Neural cell (in vitro differentiated cells): ENCODE results near the gene GADD45A. TPM values are rescaled to one million over a fixed set of nuclear protein-coding genes. Genes with fewer than 3 reads are reported as not detected.

ENCODE experiments used
- H2AFZ ChIP-seq: fragments of 200-600, 300-800 bp; sonication (generic), shearing (Covaris generic); 2 replicates; pipeline ENCODE4 v1.6.0; 2014; ENCODE audit warnings: low read depth, mild to moderate bottlenecking, antibody characterized with exemption, low read length, moderate library complexity
- H3F3A ChIP-seq: fragments of 200-600 bp; shearing (Covaris generic); 2 replicates; pipeline ENCODE4 v1.6.1; 2016; ENCODE audit warnings: mild to moderate bottlenecking, moderate library complexity, mixed read lengths, antibody characterized with exemption, low read length; ENCODE audit not compliant: insufficient read depth, poor library complexity, severe bottlenecking
- H3K27ac ChIP-seq: fragments of 200-600, 300-800 bp; sonication (generic), shearing (Covaris generic); 2 replicates; pipeline ENCODE4 v1.5.1; 2014; ENCODE audit warnings: mild to moderate bottlenecking, low read length, moderate library complexity
- H3K27me3 ChIP-seq: fragments of 300-800, 200-600 bp; sonication (generic), shearing (Covaris generic); 2 replicates; pipeline ENCODE4 v1.6.0; 2014; ENCODE audit warnings: mild to moderate bottlenecking, low read depth, low read length, moderate library complexity; ENCODE audit not compliant: insufficient read depth
- H3K36me3 ChIP-seq: fragments of 300-800, 200-600 bp; sonication (generic), shearing (Covaris generic); 2 replicates; pipeline ENCODE4 v1.5.1; 2014; ENCODE audit warnings: mild to moderate bottlenecking, antibody characterized with exemption, low read length, moderate library complexity; ENCODE audit not compliant: insufficient read depth
- H3K4me2 ChIP-seq: fragments of 300-800, 200-600 bp; sonication (generic), shearing (Covaris generic); 2 replicates; pipeline ENCODE4 v1.6.0; 2014; ENCODE audit warnings: mild to moderate bottlenecking, low read length
- H3K4me3 ChIP-seq: fragments of 300-800, 200-600 bp; sonication (generic), shearing (Covaris generic); 2 replicates; pipeline ENCODE4 v1.5.1; 2014; ENCODE audit warnings: mild to moderate bottlenecking, low read length, moderate library complexity
- H3K79me2 ChIP-seq: fragments of 200-600 bp; shearing (Covaris generic); replicated peaks from 2 replicates; pipeline ENCODE4 v1.6.0; 2014; ENCODE audit warnings: mild to moderate bottlenecking, low read length, moderate library complexity; ENCODE audit not compliant: insufficient read depth
- H3K9ac ChIP-seq: fragments of 300-800, 200-600 bp; sonication (generic), shearing (Covaris generic); 2 replicates; pipeline ENCODE4 v1.6.1; 2016; ENCODE audit warnings: mild to moderate bottlenecking, low read length, mixed read lengths
- H3K9me2 ChIP-seq: fragments of 200-600 bp; shearing (Covaris generic); 2 replicates; pipeline ENCODE4 v1.6.1; 2016; ENCODE audit warnings: mild to moderate bottlenecking, low read length, mixed read lengths; ENCODE audit not compliant: insufficient read depth
- H3K9me3 ChIP-seq: fragments of 200-600, 300-800 bp; sonication (generic), shearing (Covaris generic); 2 replicates; pipeline ENCODE4 v1.6.1; 2016; ENCODE audit warnings: mild to moderate bottlenecking, mixed run types, low read length, moderate library complexity, mixed read lengths
- H4K20me1 ChIP-seq: fragments of 200-600 bp; shearing (Covaris generic); 2 replicates; pipeline ENCODE4 v1.6.1; 2016; ENCODE audit warnings: mild to moderate bottlenecking, mixed run types; ENCODE audit not compliant: insufficient read depth
- CTCF ChIP-seq: fragments of 450-650 bp; IDR thresholded peaks from 2 replicates; pipeline ENCODE4 v1.5.1; 2014; ENCODE audit warnings: antibody characterized with exemption, mild to moderate bottlenecking, moderate library complexity; ENCODE audit not compliant: poor library complexity, severe bottlenecking
- EP300 ChIP-seq: fragments of 450-650 bp; conservative IDR thresholded peaks from 2 replicates; pipeline ENCODE4 v1.6.1; 2014; ENCODE audit warnings: antibody characterized with exemption, mild to moderate bottlenecking, moderate library complexity; ENCODE audit not compliant: poor library complexity, severe bottlenecking
- EZH2 ChIP-seq: fragments of 200-600, 300-800 bp; shearing (Covaris generic), sonication (generic); IDR thresholded peaks from 2 replicates; pipeline ENCODE4 v1.6.1; 2014; ENCODE audit warnings: antibody characterized with exemption, low read length, borderline replicate concordance, mild to moderate bottlenecking; ENCODE audit not compliant: insufficient read depth, poor library complexity, severe bottlenecking
- MXI1 ChIP-seq: fragments of 450-650 bp; conservative IDR thresholded peaks from 2 replicates; pipeline ENCODE4 v1.6.1; 2014; ENCODE audit warnings: antibody characterized with exemption, mild to moderate bottlenecking; ENCODE audit not compliant: poor library complexity, severe bottlenecking
- POLR2AphosphoS5 ChIP-seq: IDR thresholded peaks from 2 replicates; pipeline ENCODE4 v1.6.1; 2012
- RAD21 ChIP-seq: fragments of 450-650 bp; conservative IDR thresholded peaks from 2 replicates; pipeline ENCODE4 v1.6.1; 2014; ENCODE audit warnings: antibody characterized with exemption, mild to moderate bottlenecking, moderate library complexity
- REST ChIP-seq: IDR thresholded peaks from 2 replicates; pipeline ENCODE4 v1.6.1; 2012; ENCODE audit warnings: borderline replicate concordance
- SMC3 ChIP-seq: fragments of 450-650 bp; conservative IDR thresholded peaks from 2 replicates; pipeline ENCODE4 v1.6.1; 2014; ENCODE audit warnings: antibody characterized with exemption, mild to moderate bottlenecking, moderate library complexity; ENCODE audit not compliant: poor library complexity
- TAF1 ChIP-seq: IDR thresholded peaks from 2 replicates; pipeline ENCODE4 v1.6.1; 2012; ENCODE audit warnings: low read depth
- polyA plus RNA-seq: library from polyadenylated mRNA; depleted of rRNA; stranded (reverse); fragments of >200 nt; gene quantifications from 2 replicates; pipeline ENCODE4 v1.2.3, GENCODE V29; 2014

GADD45A gene
- polyA plus RNA-seq, 1 donor from 2014 or later = 13.7 TPM

- Histone ChIP-seq H3F3A (no peaks in the 10 kb centered on the region), H3K9me3 (no peaks in the 10 kb centered on the region), H4K20me1 (no peaks in the 10 kb centered on the region), H2AFZ (no peak overlapping the region), H3K9me2 (no peaks in the 10 kb centered on the region), H3K27ac (no peak overlapping the region), H3K4me2 (no peak overlapping the region), H3K36me3 (no peaks in the 10 kb centered on the region), H3K9ac (no peak overlapping the region), H3K79me2 (no peaks in the 10 kb centered on the region), H3K27me3 (no peaks in the 10 kb centered on the region), H3K4me3 (no peak overlapping the region)
- no peak for TF ChIP-seq CTCF
- TF ChIP-seq MXI1 = no peak
- TF ChIP-seq RAD21 = no peak
- TF ChIP-seq REST = no peak
- no peak for TF ChIP-seq EP300
- TF ChIP-seq SMC3 = no peak
- no peak for TF ChIP-seq TAF1
- TF ChIP-seq POLR2AphosphoS5 = no peak
Measured at GRCh38 chr1:67708606-67709005, 23.6 kb downstream of the GADD45A start.

- Histone ChIP-seq H3K27ac (no peak overlapping the region), H3K27me3 (no peaks in the 10 kb centered on the region), H3K9me2 (no peaks in the 10 kb centered on the region), H4K20me1 (no peaks in the 10 kb centered on the region), H3F3A (no peaks in the 10 kb centered on the region), H2AFZ (no peak overlapping the region), H3K36me3 (no peaks in the 10 kb centered on the region), H3K9ac (no peak overlapping the region), H3K79me2 (no peaks in the 10 kb centered on the region), H3K9me3 (no peaks in the 10 kb centered on the region), H3K4me3 (no peak overlapping the region), H3K4me2 (no peak overlapping the region)
- TF ChIP-seq SMC3 (no peak), REST (no peak), EP300 (no peak), MXI1 (no peak), TAF1 (no peak), RAD21 (no peak), CTCF (no peak), EZH2 (no peak), POLR2AphosphoS5 (no peak)
Measured at GRCh38 chr1:67710417-67710816, 25.4 kb downstream of the GADD45A start.
